ENCODE measurements around the gene TBCD. TPM values are rescaled to one million over a fixed set of nuclear protein-coding genes. Genes with fewer than 3 reads are reported as not detected.

The TBCD gene
- total and polyA plus RNA-seq, 9 of the 15 experiments (the other 6 are each of a cell fraction or from before 2014, with no cell fraction given) = 8.9 to 98.5 (median 28.0) TPM

GRCh38 chr17:82874011-82874835, 122.4 kb downstream of the TBCD start (continued):
- TF ChIP-seq ZNF609 (CRISPR knock-in tag; IDR thresholded peaks at IDR 0.05; ENCODE audit: borderline replicate concordance) (no peak), BCLAF1 (IDR thresholded peaks at IDR 0.05; ENCODE audit: borderline replicate concordance in 1 of 2, control insufficient read depth in 1 of 2, low read depth in 2 of 2, low read length in 1 of 2) (no peak)
